Amniotic epithelial cell (primary cell): ENCODE results near the gene CDCA8.

ENCODE experiments used
- DNase-seq: peaks from one replicate; pipeline ENCODE4 v3.0.0-alpha.2; 2010; ENCODE audit warnings: low read depth

The CDCA8 gene

DNA sequence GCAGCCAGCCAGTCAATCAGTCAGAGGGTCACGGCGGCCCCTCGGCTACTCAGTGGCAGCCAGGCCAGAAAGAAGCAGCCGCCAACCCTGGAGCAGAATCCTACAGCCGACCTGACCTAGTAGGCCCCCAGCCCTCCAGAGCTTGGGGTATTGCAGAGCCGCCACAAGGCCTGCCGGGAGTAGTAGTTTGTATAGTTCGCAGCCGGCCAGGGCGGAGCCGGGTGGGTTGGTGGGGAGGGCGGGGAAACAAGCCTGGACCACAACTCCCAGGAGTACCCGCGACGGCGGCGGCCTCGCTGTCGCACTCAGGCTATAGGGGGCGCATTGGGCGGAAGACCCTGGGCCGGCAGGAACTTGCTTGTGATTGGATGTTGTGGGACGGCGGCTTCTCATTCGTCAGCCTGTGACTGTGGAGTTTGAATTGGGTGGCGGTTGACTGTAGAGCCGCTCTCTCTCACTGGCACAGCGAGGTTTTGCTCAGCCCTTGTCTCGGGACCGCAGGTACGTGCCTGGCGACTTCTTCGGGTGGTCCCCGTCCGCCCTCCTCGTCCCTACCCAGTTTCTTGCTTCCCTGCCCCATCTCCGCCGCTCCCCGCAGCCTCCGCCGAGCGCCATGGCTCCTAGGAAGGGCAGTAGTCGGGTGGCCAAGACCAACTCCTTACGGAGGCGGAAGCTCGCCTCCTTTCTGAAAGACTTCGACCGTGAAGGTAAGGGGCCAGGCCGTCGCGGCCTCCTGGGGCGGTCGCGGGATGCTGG is at the start of gene CDCA8:
CDCA8 (plus strand) TSS at position 439 of the 756 bp plus-strand sequence; CDS start at position 614, 175 bp downstream.
- peak; percentile 97 for DNase-seq

DNA sequence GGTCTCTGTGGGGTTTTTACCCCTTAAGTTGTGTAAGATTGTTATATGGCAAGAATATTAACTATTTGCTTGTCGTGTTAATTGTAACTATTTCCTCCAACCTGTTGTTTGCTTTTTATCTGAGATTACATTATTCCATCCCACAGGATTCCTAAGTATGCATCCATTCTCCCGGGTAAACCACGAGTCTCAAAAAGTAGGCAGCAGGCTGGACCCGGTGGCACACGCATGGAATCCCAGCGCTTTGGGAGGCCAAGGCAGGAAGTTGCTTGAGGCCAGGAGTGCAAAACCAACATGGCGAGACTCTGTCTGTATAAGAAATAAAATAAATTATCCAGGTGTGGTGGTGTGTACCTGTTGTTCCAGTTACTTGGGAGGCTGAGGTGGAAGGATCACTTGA is 45.0 kb upstream of the CDCA8 start:
- peak; percentile 22 for DNase-seq

DNA sequence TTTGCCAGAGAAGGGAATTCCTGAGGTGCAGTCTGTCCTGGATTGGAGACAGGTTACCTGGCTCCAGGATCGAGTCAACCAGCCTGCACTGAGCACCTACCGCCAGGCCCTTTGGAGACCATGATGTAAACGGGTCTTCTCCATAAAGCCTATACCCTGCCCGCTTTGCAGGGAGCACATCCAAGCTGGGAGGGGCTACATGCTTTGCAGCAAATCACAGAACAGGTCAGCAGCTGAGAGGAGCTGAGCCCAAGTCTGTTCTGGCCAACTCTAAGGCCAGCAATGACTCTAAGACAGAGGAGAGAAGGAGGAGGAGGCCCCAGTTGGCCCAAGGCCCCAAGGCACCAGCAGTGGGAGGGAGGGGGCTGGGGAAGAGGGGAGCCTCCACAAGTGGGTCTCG is 42.1 kb upstream of the CDCA8 start:
- no peak for DNase-seq

DNA sequence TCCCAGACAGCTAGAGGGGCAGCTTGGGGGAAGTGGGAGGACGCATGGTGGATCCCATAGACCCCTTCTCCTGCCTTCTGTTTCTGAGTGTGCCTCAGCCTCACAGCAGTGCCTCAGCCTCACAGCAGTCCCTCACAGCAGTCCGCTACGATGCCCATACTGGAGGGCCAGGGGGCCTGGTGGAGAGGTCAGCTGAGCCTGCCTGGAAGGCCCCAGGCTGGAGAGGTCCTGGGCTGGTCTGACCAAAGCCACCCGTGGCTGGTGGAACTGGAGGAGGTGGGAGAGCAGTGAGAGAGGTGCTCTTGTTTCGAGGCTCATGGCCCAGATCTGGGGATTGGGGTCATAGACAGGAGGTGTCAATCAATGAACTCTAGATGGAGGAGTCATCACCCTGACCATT is 41.6 kb upstream of the CDCA8 start:
- no peak for DNase-seq

DNA sequence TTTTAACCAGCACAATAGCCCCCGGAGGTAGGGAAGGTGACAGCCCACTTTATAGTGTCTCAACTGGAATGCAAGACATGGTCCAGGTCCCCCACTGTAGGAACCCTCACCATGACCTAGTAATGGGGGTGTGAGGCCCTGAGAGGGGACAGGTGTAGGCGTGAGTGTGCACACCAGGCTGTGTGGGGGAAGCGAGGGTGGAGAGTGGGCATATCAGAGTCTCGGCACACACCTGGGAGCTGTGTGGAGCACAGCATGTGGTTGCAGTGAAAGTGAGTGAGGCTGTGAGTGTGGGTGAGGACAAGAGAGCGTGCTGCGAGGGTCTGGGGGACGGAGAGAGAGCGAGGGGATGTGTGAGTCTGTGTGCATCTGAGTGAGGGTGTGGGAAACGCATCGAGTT is 40.5 kb upstream of the CDCA8 start:
- DNase-seq = no peak

DNA sequence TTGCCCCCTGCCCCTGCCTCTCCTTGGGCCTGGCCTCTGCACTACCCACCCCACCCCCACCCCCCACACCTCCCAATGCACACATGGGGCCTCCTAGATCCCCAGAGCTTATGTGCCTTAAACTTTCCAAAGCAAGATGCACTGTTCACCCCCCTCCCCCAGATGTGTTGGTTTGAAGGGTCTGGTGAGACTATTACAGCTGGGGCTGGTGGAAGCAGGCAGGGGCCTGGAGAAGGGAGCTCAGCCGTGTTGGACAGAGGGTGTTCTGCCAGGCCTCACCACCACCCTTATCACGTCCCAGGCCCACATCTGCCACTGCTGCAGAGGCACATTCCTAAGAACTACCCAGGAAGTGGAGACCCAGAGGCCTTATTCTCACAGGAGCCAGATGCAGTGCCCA is 39.3 kb upstream of the CDCA8 start:
- no peak for DNase-seq

DNA sequence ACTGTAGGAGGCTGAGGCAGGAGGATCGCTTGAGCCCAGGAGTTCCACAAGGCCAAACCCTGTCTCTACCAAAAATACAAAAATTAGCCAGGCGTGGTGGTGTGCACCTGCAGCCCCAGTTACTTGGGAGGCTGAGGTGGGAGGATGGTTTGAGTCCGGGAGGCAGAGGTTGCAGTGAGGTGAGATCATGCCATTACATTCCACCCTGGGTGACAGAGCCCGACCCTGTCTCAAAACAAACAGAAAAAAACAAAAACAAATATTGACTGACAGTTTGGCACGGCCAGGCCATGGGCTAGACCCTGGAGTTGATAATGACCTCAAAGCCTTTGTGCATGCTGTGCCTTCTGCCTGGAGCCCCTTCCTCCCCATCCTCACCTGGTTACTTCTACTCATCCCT is 38.4 kb upstream of the CDCA8 start:
- DNase-seq = no peak

DNA sequence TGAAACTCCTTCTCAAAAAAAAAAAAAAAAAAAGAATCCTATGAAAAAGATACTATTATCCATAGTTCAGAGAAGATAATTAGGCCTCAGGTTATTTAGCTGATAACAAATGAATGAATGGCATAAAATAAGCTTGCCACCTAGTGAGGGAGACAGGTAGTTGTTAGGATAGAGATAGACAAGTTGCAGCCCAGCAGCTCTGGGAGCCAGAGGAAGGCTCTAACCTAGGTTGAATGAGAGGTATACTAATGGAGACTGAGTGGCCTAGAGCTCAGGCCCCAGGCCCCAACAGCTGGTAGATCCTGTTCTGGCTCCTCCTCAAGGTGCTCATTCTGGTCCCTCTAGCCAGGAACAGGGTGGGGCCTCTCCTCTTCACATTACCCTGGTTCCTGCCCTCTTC is 37.0 kb upstream of the CDCA8 start:
- no peak for DNase-seq

DNA sequence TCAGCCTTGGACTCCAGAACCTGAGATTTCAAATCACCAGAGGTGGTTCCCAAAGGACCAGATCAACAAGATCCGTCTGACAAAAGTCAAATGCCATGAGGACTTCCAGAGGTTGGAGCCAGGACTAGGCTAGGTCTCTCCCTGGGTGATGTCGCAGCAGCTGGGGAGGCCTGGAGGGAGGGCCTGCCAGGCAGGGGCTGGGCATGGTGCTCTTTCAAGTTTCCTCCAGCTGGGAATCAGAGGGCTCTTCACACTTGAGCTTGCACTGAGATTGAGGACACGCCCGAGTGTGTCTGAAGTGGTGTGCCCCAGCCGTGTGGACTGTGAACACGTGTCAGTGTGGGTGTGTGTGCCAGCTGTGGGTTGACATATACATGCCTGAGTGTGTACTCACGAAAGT is 36.3 kb upstream of the CDCA8 start:
- DNase-seq = no peak

DNA sequence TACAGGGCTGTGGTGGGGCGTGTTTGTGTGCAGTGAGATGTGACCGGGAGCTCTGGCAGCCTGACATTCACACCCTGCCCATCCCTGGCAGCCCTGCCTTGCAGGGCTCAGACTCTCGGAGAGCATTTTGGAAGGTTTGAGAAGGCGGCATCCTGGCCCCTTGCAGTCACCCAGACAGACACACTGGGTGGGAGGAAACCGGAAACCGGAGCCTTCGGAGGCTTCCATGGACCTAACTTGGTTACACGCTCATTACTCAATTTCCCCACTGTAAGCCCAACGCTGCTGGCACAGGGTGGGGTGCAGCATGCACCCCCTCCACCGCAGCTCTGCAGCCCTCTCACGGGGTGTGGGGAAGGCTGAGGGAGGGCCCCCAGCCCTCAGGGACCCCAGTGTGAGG is 35.4 kb upstream of the CDCA8 start:
- no peak for DNase-seq

DNA sequence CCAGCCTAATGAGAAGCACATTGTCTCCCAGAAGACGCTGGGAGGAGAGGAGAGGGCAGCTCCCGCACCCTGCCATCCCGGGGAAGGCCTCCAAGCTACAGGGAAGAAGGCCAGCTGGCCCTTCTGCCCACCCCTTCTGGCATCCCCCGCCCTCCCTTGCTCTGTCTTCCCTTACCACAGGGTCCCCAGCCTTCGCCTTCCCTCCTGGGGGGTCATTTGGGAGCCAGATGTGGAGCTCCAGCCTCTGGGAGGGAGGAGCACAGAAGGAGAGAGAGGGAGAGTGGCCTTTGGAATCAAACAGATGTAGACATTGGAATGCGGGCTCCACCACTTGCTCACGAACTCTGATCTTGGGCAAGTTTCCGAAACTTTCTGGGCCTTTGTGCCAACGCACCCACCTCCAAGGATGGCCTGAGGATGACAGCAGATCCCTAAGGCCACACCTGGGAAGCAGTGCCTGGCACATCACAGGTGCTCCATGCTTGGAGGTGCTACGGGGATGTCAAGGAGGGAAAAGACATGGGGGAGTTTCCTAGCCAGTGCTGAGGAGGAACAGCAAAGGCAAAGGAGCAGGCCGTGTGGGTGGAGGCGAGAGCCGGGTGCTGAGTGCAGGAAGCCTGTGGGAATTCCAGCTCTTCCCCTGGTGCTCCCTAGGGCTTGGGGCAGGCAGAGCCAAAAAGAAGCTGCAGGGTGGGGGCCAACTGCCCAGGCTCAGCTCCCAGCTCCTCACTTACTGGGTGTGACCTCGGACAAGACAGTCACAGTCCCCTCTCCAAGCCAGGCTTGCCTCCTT is 34.5 kb upstream of the CDCA8 start:
- no peak for DNase-seq

DNA sequence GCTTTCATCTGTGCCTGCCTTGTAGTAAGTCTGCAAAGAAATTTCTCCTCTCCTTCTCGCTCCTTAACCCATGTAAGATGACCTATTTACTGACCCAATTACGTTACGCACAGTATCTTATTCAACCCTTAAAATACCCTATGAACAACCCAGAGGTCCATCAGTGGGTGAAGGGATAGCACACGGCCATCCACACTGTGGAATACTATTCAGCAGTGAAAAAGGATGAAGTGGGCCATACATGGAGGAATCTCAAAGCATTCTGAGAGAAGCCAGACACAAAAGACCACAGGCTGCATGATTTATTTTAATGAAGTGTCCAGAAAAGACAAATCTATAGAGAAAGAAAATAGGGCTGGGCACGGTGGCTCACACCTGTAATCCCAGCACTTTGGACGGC is 33.8 kb upstream of the CDCA8 start:
- no peak for DNase-seq

DNA sequence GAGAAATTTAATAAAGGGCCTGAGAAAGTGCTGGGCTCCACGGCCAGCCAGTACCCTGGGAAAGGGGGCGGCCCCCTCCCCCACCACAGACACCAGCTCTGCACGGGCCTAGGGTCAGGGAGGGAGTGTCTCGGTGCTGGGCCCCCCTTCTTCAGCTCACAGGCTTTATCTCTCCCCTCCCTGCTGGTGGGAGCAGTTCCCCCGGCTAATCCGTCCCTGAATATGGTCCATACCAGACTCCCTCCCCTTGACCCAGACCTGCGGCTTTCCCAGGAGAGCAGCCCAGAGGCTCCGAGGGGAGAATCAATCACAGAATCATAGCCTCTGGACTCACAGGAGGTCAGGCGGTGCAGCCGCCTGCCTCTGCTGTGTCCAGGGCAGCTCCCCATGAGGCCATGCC is 31.7 kb upstream of the CDCA8 start:
- no peak for DNase-seq

DNA sequence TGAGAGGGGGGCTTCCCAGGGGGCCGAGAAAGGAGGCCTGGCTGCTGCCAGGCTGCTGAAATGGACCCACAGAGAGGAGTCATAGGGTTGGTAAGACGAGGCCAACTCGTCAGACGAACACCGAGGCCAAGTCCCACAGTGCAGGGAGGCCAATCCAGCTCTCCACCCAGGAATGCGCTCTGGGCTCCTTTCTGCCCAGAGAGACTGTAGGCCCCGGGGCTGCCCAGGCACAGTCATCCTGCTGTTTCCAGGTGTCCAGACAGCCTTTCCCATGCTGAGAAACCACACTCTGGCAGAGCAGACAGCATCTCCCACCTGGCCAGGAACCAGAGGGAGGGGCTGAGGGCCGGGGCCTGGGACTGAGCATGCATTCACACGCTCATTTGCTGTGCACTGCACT is 30.9 kb upstream of the CDCA8 start:
- no peak for DNase-seq

DNA sequence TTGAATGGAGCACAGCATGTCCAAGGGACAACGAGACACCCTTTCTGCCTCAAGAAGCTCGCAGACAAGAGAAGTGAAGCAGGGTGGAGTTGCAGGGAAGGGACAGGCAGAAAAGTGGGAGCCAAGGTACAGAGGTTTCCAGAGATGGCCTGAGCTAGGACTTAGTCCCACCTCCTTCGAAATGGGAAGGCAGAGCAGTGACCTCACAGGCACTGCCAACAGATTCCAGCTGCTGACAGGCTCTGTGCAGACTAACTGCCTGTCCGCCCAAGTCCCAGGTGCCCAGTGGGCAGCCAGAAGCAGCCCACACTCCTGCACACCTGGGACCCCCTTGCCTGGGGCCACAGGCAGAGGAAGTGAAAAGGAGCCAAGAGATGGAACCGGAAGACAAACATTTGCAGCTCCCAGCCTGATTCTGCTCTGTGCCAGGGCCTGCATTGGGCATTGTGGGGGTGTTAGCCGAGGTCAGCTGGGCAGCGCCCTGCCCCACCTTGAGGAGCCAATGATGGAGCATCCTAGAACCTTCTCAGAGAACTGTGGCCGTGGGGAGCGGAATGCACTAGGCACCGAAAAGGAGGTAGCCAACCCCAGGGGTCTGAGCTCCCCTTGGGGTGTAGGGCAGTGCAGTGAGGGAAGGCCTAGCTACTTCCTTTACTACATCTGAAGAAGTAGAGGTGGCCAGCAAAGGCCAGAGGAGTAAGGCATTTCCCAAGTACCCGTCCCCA is 30.1 kb upstream of the CDCA8 start:
- DNase-seq = no peak

DNA sequence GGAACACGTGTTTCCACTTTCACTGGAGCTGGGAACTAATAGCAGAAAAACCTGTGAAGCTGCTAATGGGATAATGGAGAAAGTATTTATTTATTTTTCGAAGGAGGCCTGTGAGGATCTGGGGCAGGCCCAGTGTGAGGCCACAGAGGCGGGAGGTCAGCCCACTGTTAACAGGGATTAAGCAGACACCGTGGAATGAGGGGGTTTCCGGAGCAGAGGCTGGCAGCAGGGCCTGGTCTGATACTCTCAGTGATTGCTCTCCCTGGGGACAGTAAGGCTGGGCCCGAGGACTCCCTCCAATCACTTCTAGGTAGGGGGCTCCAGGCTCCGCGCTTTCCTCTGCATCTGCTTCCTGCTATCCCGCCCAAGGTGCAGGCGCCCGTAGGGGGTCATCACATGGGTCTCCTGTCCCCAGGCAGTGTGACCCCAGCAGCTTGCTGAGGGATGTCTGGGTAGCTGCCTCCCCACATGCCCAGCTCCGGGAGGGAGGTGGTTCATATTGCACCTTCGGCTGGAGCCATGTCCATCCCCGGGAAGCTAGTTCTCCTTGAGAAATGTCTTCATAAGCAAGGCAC is 28.8 kb upstream of the CDCA8 start:
- DNase-seq = no peak

DNA sequence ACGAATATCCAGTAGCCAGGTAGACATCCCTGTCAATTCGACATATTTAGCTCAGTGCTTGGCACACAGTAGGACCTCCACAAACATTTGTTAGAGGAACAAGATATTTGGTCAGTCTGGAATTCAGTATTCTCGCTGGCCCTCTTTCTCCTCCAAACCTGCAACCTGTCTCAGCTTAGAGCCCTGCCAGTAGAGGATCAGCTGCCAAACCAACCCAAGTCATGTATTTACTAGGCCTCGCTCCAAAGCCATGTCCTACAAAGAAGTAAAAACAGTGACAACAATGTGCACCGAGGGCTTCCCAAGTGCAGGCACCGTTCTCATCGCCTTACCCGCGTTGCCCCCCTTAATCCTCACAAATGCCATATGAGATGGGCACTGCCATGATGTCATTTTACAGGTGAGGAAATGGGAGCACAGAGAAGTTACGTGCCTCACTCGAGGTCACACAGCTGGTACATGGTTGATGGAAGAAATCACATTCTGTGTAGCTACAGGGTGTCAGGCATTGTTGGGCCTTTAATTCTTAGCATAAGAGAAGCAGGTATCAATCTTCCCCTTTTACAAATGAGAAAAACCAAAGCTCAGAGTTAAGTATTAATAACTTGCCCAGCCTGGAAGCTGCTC is 26.0 kb upstream of the CDCA8 start:
- DNase-seq = no peak

DNA sequence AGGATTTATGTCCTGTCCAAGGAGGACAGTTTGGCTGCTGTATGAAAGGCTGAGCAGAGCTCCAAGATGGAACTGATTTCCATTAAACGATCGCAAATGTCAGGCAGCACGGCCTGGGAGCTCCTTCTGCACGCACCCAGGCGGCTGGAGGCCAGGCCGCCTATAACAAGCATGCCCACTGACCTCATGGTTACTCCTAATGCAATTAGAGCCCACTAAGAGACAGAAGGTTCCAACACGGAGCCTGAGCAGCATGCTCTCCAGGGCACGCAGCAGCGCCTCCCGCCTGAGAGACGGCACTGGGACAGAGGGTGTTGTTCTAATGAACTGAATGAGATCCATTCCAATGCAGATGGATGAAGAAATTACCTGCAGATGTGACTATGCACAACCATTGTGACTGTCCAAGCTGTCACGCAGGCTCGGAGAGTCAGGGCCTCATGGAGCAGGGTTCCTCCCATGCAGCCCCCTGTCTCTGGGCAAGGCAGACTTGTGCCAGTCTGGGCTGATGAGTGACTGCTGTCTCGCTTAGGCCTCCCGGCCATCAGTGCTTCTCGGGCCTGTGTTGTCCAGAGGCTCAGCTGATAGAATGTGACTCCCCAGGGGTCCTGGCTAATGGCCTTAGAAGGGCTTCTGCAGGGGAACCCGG is 25.2 kb upstream of the CDCA8 start:
- no peak for DNase-seq

DNA sequence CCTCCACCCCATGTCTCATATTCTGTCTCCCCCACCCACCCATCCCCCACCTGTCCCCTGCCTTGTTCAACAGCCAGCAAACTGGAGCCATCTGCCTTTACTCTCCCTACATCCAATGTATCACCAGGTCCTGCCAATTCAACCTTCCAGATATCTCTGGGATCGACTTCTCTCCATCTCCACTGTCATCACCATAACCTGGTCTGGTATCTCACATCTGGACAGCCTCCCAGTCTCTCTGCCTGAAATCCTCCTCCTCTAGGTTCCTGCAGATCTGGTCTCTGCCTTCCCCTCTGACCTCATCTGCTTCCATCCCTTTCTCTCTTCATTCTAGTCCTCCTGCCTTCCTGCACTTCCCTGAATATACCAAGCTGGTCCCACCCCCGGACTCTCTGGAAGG is 22.2 kb upstream of the CDCA8 start:
- DNase-seq = no peak

DNA sequence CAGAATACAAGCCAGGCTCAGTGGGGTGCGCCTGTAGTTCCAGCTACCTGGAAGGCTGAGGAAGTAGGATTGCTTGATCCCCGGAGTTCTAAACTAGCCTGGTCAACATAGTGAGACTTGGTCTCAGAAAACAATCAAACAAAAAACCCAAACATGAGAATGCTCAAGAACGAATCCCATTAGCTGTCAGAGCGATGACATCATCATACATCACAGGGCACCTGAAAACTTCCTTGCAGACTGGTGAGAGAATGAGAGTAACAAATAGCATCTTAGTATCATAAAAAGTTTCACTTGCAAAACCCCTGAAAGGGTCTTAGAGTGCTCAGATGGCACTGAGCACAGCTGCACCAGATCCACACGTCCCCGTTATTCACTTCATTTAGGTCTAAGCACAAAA is 21.1 kb upstream of the CDCA8 start:
- no peak for DNase-seq

DNA sequence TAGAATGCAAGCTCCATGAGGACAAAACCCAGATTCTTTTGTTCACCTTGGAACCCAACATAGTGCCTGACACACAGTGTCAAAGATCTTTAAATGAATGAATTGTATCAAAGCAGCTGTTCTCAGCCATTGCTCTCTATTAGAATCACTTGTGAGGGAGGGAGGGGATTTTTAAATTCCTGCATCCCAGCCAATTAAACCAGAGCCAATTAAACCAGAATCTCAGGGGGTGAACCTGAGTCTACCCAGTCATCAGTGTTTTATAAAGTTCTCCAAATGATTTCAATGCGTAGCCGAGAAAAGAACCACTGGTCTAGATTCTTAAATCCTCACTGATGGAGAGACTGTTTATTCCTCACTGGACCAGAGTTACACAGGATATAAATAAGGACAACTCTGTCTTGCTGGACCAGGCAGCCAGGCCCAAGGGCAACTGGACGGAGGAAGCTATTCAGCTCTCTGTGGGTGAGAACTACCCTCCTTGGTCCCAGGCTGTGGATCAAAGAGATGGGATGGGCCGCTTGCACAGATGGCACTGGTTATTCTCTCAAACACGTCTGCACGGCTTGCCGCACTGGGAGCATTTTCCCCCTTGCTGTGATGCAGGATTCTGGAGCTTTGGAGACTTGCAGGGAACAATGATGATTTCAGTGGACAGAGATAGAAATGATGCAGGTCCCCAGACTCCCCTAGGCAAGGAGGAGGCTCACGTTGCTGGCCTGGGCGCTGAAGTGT is 20.0 kb upstream of the CDCA8 start:
- no peak for DNase-seq
